ENCODE measurements around the gene MPPED2.

DNA sequence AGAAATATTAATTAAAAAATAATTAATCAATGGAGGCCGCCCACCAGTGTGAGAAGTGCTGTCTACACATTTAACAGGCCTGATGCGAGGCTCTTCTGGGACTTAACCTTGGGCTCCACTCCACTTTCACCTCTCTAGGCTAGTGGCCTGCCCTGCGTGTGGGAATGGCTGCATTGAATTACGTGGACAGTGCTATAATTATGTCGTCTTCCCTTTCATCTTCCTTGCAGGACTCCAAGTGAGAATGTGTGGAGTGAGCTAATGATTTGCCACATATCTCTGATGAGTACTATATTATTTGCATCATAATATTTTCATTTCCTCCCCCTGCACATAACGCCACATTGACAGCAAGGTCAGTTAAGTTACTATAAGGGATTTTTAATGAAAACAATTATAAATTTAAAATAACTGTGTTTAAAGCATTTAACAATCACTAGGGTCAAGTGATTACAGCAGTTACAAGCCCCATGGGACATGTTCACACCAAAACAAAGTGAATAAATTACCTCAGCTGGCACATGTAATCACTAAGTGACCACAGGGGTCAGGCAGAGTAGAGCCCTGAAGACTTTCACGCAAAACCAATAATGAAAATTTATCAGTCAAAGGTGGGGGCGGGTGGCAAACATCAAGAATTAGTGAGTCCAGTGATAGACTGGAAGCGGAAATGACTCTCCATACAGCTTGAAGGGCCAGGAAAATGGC, 63.5 kb downstream of the MPPED2 start:
- TF ChIP-seq POLR2A (IDR thresholded peaks at IDR 0.05) = no peak
- TF ChIP-seq, protein P1, sequence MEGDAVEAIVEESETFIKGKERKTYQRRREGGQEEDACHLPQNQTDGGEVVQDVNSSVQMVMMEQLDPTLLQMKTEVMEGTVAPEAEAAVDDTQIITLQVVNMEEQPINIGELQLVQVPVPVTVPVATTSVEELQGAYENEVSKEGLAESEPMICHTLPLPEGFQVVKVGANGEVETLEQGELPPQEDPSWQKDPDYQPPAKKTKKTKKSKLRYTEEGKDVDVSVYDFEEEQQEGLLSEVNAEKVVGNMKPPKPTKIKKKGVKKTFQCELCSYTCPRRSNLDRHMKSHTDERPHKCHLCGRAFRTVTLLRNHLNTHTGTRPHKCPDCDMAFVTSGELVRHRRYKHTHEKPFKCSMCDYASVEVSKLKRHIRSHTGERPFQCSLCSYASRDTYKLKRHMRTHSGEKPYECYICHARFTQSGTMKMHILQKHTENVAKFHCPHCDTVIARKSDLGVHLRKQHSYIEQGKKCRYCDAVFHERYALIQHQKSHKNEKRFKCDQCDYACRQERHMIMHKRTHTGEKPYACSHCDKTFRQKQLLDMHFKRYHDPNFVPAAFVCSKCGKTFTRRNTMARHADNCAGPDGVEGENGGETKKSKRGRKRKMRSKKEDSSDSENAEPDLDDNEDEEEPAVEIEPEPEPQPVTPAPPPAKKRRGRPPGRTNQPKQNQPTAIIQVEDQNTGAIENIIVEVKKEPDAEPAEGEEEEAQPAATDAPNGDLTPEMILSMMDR (IDR thresholded peaks at IDR 0.05) = no peak
